Natural killer cell (primary cell): ENCODE data around the gene TEX10. TPM values are rescaled to one million over a fixed set of nuclear protein-coding genes. Genes with fewer than 3 reads are reported as not detected.

Experiments used
- ATAC-seq, 3 donors: fragments of 150-1000 bp in 2 of 3; fragments of 200-7000 bp in 1 of 3; cut with Tn5 transposase; 1 replicate in 1 of 3; 2 replicates in 2 of 3; pipeline ENCODE4 v1.10.0; 2021; ENCODE audit warnings: mild to moderate bottlenecking in 2 of 3, moderate library complexity in 2 of 3
- DNase-seq, 2 donors: peaks; one replicate each; pipeline versions ENCODE4 v3.0.0 to v3.0.0-alpha.2; 2013 to 2021; ENCODE audit warnings: mixed read lengths in 1 of 2
- H3K27ac ChIP-seq: one replicate; pipeline ENCODE4 v1.5.1; 2013; ENCODE audit warnings: mild to moderate bottlenecking, low read length
- H3K27me3 ChIP-seq: one replicate; pipeline ENCODE4 v1.6.1; 2013; ENCODE audit warnings: low read length; ENCODE audit not compliant: control insufficient read depth, insufficient read depth
- H3K36me3 ChIP-seq: one replicate; pipeline ENCODE4 v1.6.1; 2013; ENCODE audit warnings: low read length; ENCODE audit not compliant: control insufficient read depth, insufficient read depth
- H3K4me1 ChIP-seq: one replicate; pipeline ENCODE4 v1.6.1; 2013; ENCODE audit warnings: low read length; ENCODE audit not compliant: control insufficient read depth, insufficient read depth
- H3K4me3 ChIP-seq: one replicate; pipeline ENCODE4 v1.5.1; 2013; ENCODE audit warnings: low read length
- H3K9me3 ChIP-seq: one replicate; pipeline ENCODE4 v1.6.1; 2013; ENCODE audit warnings: low read length; ENCODE audit not compliant: control insufficient read depth, insufficient read depth
- H3K27ac Mint-ChIP-seq, 2 donors: one replicate each; pipeline ENCODE4 v1.8.0; 2022; ENCODE audit warnings: mild to moderate bottlenecking in 2 of 2, mixed read lengths in 2 of 2, moderate library complexity in 1 of 2
- H3K27me3 Mint-ChIP-seq, 2 donors: one replicate each; pipeline ENCODE4 v1.8.0; 2022; ENCODE audit warnings: low read depth in 2 of 2, mixed read lengths in 2 of 2
- H3K36me3 Mint-ChIP-seq: one replicate; pipeline ENCODE4 v1.8.0; 2022; ENCODE audit warnings: mixed read lengths
- H3K4me1 Mint-ChIP-seq, 2 donors: one replicate each; pipeline ENCODE4 v1.8.0; 2022; ENCODE audit warnings: mixed read lengths in 2 of 2
- H3K4me3 Mint-ChIP-seq: one replicate; pipeline ENCODE4 v1.8.0; 2022; ENCODE audit warnings: mild to moderate bottlenecking, moderate library complexity, mixed read lengths
- H3K9me3 Mint-ChIP-seq, 2 donors: one replicate each; pipeline ENCODE4 v1.8.0; 2022; ENCODE audit warnings: mixed read lengths in 2 of 2
- WGBS: methylation state at CpG from one replicate; pipeline ENCODE4 v1.1.7; 2013; ENCODE audit warnings: missing lambda C conversion rate; ENCODE audit not compliant: insufficient coverage; 5-methylcytosine and 5-hydroxymethylcytosine counted together
- intact Hi-C: fragments of 100-400 bp; cut with micrococcal nuclease; formaldehyde crosslinking; loops from one replicate; pipeline ENCODE4 v1.14.2; 2022
- total RNA-seq, 4 donors: library from RNA; stranded (reverse); fragments of 120-200 nt in 1 of 4; gene quantifications; one replicate each; pipeline versions ENCODE4 v1.2.3 to v1.2.4, GENCODE V29; 2013 to 2022
- TF ChIP-seq, protein P1 (sequence below): fragments of 200-600 bp; IDR thresholded peaks from one replicate; pipeline ENCODE4 v1.8.0; 2022; ENCODE audit warnings: antibody characterized with exemption

The TEX10 gene
- total RNA-seq, 3 donors from 2014 or later (not counting 1 experiment from before 2014, with no cell fraction given), result 11.1 to 15.9 (median 13.2) TPM

DNA sequence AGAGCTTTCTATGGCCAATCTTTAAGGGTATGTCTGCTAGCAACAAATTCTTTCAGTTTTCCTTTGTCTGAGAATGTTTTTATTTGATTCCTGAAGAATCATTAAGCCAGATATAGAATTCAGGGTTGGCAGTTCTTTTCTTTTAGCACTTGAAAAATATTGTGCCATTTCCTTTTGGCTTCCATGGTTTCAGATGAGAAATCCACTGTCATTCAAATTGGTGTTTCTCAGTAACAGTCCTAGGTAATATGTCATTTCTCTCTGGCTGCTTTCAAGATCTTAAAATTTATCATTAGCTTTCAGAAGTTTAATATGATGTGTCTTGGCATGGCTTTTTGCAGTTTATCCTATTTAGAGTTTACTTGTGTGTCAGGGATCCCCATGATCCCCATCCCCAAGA lies 67.7 kb downstream of the TEX10 start:
- H3K36me3 ChIP-seq, result peaks cover 32% of the 10 kb centered on the region
- Mint-ChIP-seq H3K27ac (no peak overlapping the region), H3K9me3 (no peaks in the 10 kb centered on the region), H3K27me3 (no peaks in the 10 kb centered on the region), H3K4me3 (no peak overlapping the region), H3K4me1 (peaks cover 0 to 11% of the 10 kb centered on the region in 2 donors), H3K36me3 (peaks cover 39% of the 10 kb centered on the region)
- intact Hi-C loops, result no loop called here
- H3K9me3 ChIP-seq, result peaks cover 4% of the 10 kb centered on the region
- ATAC-seq (no peak), DNase-seq (no peak)
- H3K4me1 ChIP-seq, result no peaks in the 10 kb centered on the region
- H3K27me3 ChIP-seq, result no peaks in the 10 kb centered on the region
- H3K27ac ChIP-seq, result no peak overlapping the region
- no peak overlapping the region for H3K4me3 ChIP-seq
- TF ChIP-seq, protein P1, sequence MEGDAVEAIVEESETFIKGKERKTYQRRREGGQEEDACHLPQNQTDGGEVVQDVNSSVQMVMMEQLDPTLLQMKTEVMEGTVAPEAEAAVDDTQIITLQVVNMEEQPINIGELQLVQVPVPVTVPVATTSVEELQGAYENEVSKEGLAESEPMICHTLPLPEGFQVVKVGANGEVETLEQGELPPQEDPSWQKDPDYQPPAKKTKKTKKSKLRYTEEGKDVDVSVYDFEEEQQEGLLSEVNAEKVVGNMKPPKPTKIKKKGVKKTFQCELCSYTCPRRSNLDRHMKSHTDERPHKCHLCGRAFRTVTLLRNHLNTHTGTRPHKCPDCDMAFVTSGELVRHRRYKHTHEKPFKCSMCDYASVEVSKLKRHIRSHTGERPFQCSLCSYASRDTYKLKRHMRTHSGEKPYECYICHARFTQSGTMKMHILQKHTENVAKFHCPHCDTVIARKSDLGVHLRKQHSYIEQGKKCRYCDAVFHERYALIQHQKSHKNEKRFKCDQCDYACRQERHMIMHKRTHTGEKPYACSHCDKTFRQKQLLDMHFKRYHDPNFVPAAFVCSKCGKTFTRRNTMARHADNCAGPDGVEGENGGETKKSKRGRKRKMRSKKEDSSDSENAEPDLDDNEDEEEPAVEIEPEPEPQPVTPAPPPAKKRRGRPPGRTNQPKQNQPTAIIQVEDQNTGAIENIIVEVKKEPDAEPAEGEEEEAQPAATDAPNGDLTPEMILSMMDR, result no peak

DNA sequence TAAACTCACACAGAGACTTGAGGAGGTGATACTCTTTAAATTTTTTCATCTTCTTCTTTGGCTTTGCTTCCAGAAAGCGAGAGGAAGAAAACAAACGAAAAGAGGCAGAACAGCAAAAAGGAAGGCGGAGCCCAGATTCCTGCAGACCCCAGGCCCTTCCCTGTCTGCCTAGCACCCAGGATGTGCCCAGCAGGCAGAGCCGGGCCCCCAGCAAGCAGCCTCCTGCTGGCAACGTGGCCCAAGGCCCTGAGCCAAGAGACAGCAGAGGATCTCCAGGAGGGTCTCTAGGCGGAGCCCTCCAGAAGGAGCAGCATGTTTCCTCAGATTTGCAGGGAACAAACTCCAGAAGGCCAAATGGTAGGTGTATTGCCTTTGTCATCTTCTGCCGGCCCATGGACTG lies 68.5 kb downstream of the TEX10 start:
- TF ChIP-seq, protein P1, result no peak
- H3K4me1 Mint-ChIP-seq, result peaks cover 0 to 9% of the 10 kb centered on the region in 2 donors
- H3K27me3 ChIP-seq, result no peaks in the 10 kb centered on the region
- DNase-seq (no peak), ATAC-seq (no peak)
- peaks cover 33% of the 10 kb centered on the region for H3K36me3 ChIP-seq
- peaks cover 4% of the 10 kb centered on the region for H3K9me3 ChIP-seq
- H3K27me3 Mint-ChIP-seq, result no peaks in the 10 kb centered on the region
- no peak overlapping the region for H3K4me3 Mint-ChIP-seq
- 95% methylated on average over 6 of the region's 7 CpGs for WGBS
- no peaks in the 10 kb centered on the region for H3K9me3 Mint-ChIP-seq
- no peak overlapping the region for H3K27ac Mint-ChIP-seq
- H3K27ac ChIP-seq, result no peak overlapping the region
- H3K4me1 ChIP-seq, result no peaks in the 10 kb centered on the region
- peaks cover 34% of the 10 kb centered on the region for H3K36me3 Mint-ChIP-seq
- intact Hi-C loops, result no loop called here
- H3K4me3 ChIP-seq, result no peak overlapping the region

DNA sequence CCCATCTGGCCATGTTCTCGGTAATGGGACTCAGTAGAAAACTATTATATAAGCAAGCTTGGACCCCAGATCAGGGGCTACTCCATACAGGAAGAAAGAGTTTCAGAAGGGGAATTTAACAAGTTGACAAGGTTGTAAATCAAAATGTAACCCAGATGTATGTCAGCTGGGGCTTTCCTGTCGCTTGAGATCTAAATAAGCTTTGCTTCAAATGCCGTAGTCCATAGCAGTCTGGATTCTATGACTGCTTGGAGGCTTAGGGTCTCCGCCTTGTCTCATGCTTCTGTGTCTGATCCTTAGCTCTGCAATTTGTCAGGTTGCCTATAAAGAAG lies 70.4 kb downstream of the TEX10 start:
- Histone ChIP-seq H3K27me3 (no peaks in the 10 kb centered on the region), H3K27ac (no peak overlapping the region), H3K9me3 (peaks cover 4% of the 10 kb centered on the region), H3K36me3 (peaks cover 23% of the 10 kb centered on the region), H3K4me1 (no peaks in the 10 kb centered on the region), H3K4me3 (no peak overlapping the region)
- ATAC-seq (no peak), DNase-seq (no peak)
- no peak overlapping the region for H3K27ac Mint-ChIP-seq
- 99% methylated on average over 4 of the region's 4 CpGs for WGBS
- H3K4me1 Mint-ChIP-seq, result no peaks in the 10 kb centered on the region
- peaks cover 34% of the 10 kb centered on the region for H3K36me3 Mint-ChIP-seq
- intact Hi-C loops, result no loop called here
- TF ChIP-seq, protein P1, result no peak
- H3K27me3 Mint-ChIP-seq, result no peaks in the 10 kb centered on the region
- H3K4me3 Mint-ChIP-seq, result no peak overlapping the region
- H3K9me3 Mint-ChIP-seq, result no peaks in the 10 kb centered on the region

DNA sequence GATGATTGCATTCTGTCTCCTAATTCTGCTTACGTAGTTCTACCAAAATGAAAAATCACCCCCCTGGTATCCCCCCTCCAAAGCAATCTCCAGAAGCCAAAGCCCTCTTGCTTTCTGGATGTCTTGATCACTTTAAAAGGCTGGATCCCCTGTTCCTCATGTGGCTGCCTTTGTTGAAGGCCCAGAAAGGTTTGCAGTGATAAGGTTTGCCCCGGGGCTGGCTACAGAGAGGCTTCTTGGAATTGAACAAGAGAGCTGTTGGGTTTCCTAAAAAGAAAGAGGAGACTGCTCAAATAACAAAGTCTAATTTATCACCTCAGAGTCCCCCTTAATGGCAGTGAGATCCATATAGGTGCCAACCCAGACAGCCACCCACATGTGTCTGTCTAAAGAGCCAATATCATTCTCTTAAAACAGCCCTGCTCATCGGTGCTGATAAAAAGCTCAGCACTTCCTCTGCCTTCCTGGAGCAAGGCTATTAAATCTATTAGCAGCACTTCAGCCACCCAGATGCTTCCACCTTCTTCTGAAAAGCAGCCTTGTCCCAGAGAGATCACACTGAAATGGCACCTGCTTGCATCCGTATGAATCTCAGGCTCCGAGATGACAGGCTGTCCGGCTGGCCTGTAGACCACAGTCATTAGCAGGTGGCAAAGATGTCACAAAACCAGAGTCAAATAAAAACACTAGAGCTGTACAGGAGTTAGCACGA lies 70.9 kb downstream of the TEX10 start:
- peaks cover 36% of the 10 kb centered on the region for H3K36me3 Mint-ChIP-seq
- peaks cover 25% of the 10 kb centered on the region for H3K36me3 ChIP-seq
- DNase-seq (no peak), ATAC-seq (no peak)
- no peaks in the 10 kb centered on the region for H3K27me3 Mint-ChIP-seq
- 97% methylated on average over 7 of the region's 7 CpGs for WGBS
- intact Hi-C loops, result no loop called here
- no peaks in the 10 kb centered on the region for H3K9me3 Mint-ChIP-seq
- no peaks in the 10 kb centered on the region for H3K4me1 ChIP-seq
- no peaks in the 10 kb centered on the region for H3K27me3 ChIP-seq
- no peak overlapping the region for H3K27ac Mint-ChIP-seq
- TF ChIP-seq, protein P1, result no peak
- no peaks in the 10 kb centered on the region for H3K4me1 Mint-ChIP-seq
- H3K27ac ChIP-seq, result no peak overlapping the region
- H3K4me3 ChIP-seq, result no peak overlapping the region
- H3K9me3 ChIP-seq, result peaks cover 4% of the 10 kb centered on the region
- H3K4me3 Mint-ChIP-seq, result no peak overlapping the region
